Heart left ventricle (tissue), 16 donors: ENCODE measurements around the gene ZNRF2. TPM values are rescaled to one million over a fixed set of nuclear protein-coding genes. Genes with fewer than 3 reads are reported as not detected.

Experiments used
- ATAC-seq, 4 donors: fragments of 200-7000 bp; cut with Tn5 transposase; one replicate each; pipeline ENCODE4 v1.9.1; 2020 to 2022; ENCODE audit warnings: moderate library complexity in 4 of 4, mild to moderate bottlenecking in 3 of 4, moderate number of reproducible peaks in 1 of 4
- DNase-seq, 5 donors: peaks; one replicate each; pipeline ENCODE4 v3.0.0-alpha.2; 2020
- H3K27ac ChIP-seq, 12 donors: fragments of 200-600 bp; sonication (generic) in 4 of 12; one replicate each; pipeline versions ENCODE4 v1.5.0 to v1.8.0; 2016 to 2022; ENCODE audit warnings: mild to moderate bottlenecking in 2 of 12
- H3K27me3 ChIP-seq, 9 donors: fragments of 200-600 bp; sonication (generic) in 2 of 9; one replicate each; pipeline versions ENCODE4 v1.5.1 to v1.8.0; 2016 to 2022; ENCODE audit warnings: mild to moderate bottlenecking in 3 of 9
- H3K36me3 ChIP-seq, 9 donors: fragments of 200-600 bp; sonication (generic) in 2 of 9; one replicate each; pipeline versions ENCODE4 v1.5.0 to v1.8.0; 2018 to 2022; ENCODE audit warnings: mild to moderate bottlenecking in 2 of 9
- H3K4me1 ChIP-seq, 12 donors: fragments of 200-600 bp; sonication (generic) in 4 of 12; one replicate each; pipeline versions ENCODE4 v1.5.0 to v1.8.0; 2016 to 2022; ENCODE audit warnings: mild to moderate bottlenecking in 3 of 12
- H3K4me3 ChIP-seq, 12 donors: fragments of 200-600 bp; sonication (generic) in 4 of 12; one replicate each; pipeline versions ENCODE4 v1.5.0 to v1.8.0; 2017 to 2022; ENCODE audit warnings: mild to moderate bottlenecking in 9 of 12, moderate library complexity in 4 of 12
- H3K9me3 ChIP-seq, 12 donors: fragments of 200-600 bp; sonication (generic) in 4 of 12; one replicate each; pipeline versions ENCODE4 v1.5.0 to v1.8.0; 2016 to 2022; ENCODE audit warnings: mild to moderate bottlenecking in 1 of 12
- CTCF ChIP-seq, 12 donors: fragments of 200-600 bp; sonication (generic) in 4 of 12; IDR thresholded peaks; one replicate each; pipeline versions ENCODE4 v1.5.0 to v1.8.0; 2018 to 2022; ENCODE audit warnings: antibody characterized with exemption in 12 of 12, mild to moderate bottlenecking in 5 of 12
- POLR2A ChIP-seq, 2 donors: fragments of 450-650 bp; IDR thresholded peaks; one replicate each; pipeline ENCODE4 v1.6.1; 2017; ENCODE audit warnings: antibody characterized with exemption in 2 of 2, mild to moderate bottlenecking in 2 of 2, moderate library complexity in 2 of 2
- WGBS, 4 donors: extraction: QIAGEN DNeasy Blood & Tissue Kit in 2 of 4; methylation state at CpG; one replicate each; pipeline versions ENCODE4 v1.1.5 to v1.1.7; 2013 to 2018; 5-methylcytosine and 5-hydroxymethylcytosine counted together
- intact Hi-C, 10 donors: fragments of 100-400 bp; cut with DNase I; formaldehyde crosslinking; loops; one replicate each; pipeline versions ENCODE4 v1.11.1 to v1.14.2; 2022
- polyA plus RNA-seq, 2 donors: library from polyadenylated mRNA; stranded (reverse); fragments of 200-250 nt; gene quantifications; one replicate each; pipeline ENCODE4 v1.2.3, GENCODE V29; 2013
- total RNA-seq, 9 donors: library from RNA; depleted of rRNA in 2 of 9; stranded (reverse); fragments of >200 nt in 2 of 9; fragmentation: NEBNext Ultra II Directional in 3 of 9; extraction: Animal tissue kit (Norgen Biotek cat#: 25700) in 3 of 9; gene quantifications; one replicate each; pipeline versions ENCODE4 v1.1.0 to v1.2.4, GENCODE V29; 2016 to 2023
- donor health status: ischemic (EF 13 %, LVEDD 7.1; RV severe dilation, severe dysfunction).
- donor health status: healthy with polysubstance abuse.
- donor health status: DM: no; HTN: yes; CAD: no.
- donor health status: DM: no; HTN: no; CAD: no.
- donor health status: ischemic (EF 25% LVEDD 6.9; RV normal size, moderate dysfunction).
- donor health status: ischemic (EF 25% LVEDD 5.7; RV mildly dilated, moderate dysfunction).
- donor health status: healthy.
- donor health status: DM: yes; HTN: yes; CAD: no.
- donor health status: ischemic (EF 35%, LVEDD 5.7; RV mildly dilated, moderate dysfunction).
- donor health status: nonischemic (EF 11% LVEDD 7.7; RV severe dilation, severe dysfunction).
- donor health status: DM: yes; HTN: yes; CAD: no.
- donor health status: PGD.
- donor health status: ischemic (EF 29% LVEDD 5.4; RV normal size, mild dysfunction).
- donor health status: nonischemic (EF 23%, LVEDD 6.1; RV moderate dilation, normal function).

The ZNRF2 gene
- total and polyA plus RNA-seq, 11 donors: 2.7 to 15.2 (median 10.4) TPM

DNA sequence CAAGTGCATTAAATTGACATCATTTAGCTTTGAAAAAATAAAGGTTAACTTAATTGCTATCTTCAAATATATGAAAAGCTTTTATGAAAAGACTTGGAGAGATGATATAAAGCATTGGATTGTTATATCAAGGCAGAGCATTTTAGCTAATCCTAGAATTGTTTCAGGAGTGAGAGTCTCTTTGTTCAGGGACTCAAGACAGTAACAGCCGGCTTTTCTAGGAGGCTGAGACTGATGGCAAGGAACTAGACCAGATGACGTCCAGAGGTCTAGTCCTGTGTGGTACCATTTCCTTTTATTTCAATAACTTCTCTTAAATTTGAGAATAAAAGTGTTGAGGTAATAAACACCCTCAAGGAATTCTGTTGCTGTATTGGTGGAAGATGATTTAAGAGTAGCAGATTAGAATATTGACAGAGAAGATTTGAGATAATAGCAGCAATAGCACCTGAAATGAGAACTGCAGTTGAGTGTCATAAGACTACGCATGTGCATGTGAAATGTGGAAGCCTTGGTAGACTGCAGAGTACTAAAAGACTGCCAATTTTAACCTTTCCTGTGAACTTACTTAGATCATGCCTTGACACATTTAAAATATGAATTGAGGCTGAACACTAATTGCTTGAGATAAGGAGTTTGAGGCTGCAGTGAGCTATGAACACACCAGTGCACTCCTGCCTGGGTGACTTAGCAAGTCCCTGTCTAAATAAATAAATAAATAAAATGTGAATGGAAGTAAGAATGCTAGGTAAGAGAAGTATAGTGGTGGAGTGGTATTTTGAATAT, 79.6 kb downstream of the ZNRF2 start:
- peaks cover 0 to 5% (median 0%) of the 10 kb centered on the region in 12 donors for H3K4me1 ChIP-seq
- TF ChIP-seq CTCF (IDR thresholded peaks at IDR 0.05) (no peak), POLR2A (IDR thresholded peaks at IDR 0.05) (no peak)
- peaks cover 0 to 6% (median 0%) of the 10 kb centered on the region in 9 donors for H3K36me3 ChIP-seq
- intact Hi-C loops: no loop called here
- no peak for DNase-seq
- H3K4me3 ChIP-seq: no peak overlapping the region
- H3K9me3 ChIP-seq: no peaks in the 10 kb centered on the region
- no peak overlapping the region for H3K27ac ChIP-seq
- ATAC-seq: no peak
- WGBS, 4 donors: 86 to 92% (median 89%) methylated on average over 3 of the region's 3 CpGs
- no peaks in the 10 kb centered on the region for H3K27me3 ChIP-seq

DNA sequence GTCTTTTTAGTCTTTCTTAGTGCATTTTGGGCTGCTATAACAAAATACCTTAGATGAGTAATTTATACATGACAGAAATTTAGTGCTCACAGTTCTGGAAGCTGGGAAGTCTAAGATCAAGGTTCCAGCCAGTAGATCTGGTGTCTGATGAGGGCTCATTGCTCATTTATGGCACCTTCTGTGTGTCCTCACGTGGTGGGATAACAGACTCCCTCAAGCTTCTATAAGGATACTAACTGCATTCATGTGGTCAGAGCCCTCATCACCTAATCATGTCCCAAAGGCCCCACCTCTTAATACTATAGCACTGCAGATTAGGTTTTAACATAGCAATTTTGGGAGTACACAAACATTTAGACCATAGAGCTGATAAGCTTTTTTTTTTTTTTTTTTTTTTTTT, 80.4 kb downstream of the ZNRF2 start:
- Histone ChIP-seq H3K27me3 (no peaks in the 10 kb centered on the region), H3K27ac (no peak overlapping the region), H3K4me3 (no peak overlapping the region), H3K4me1 (peaks cover 0 to 5% (median 0%) of the 10 kb centered on the region in 12 donors), H3K9me3 (no peaks in the 10 kb centered on the region), H3K36me3 (peaks cover 0 to 6% (median 0%) of the 10 kb centered on the region in 9 donors)
- DNase-seq: no peak
- intact Hi-C loops: no loop called here
- 92 to 100% (median 97%) methylated on average over 1 of the region's 1 CpG for WGBS, 4 donors
- no peak for TF ChIP-seq POLR2A (IDR thresholded peaks at IDR 0.05)
- TF ChIP-seq CTCF (IDR thresholded peaks at IDR 0.05): no peak
- no peak for ATAC-seq

DNA sequence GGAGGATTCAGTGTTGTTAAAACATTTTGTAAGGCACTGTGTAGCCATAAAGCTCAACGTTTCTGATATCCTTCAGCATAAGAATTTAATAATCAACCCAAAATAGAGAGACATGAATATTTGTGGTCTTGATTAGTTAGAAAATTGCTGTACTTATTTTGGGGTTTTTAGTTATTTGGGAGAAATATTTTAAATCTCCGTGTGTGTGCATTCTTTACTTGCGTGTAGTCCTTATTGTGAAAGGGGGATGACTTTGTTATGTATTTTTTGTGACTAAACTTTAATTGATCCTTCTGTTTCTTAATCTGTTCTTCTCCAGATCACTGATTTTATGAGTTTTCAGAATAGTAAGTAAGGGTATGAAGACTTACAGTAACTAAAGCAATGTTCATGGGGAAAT, 81.2 kb downstream of the ZNRF2 start:
- WGBS, 4 donors: 90 to 94% (median 92%) methylated on average over 3 of the region's 3 CpGs
- intact Hi-C loops: no loop called here
- Histone ChIP-seq H3K27me3 (no peaks in the 10 kb centered on the region), H3K4me1 (peaks cover 0 to 5% (median 0%) of the 10 kb centered on the region in 12 donors), H3K9me3 (no peaks in the 10 kb centered on the region), H3K4me3 (no peak overlapping the region), H3K27ac (no peak overlapping the region), H3K36me3 (peaks cover 0 to 6% (median 0%) of the 10 kb centered on the region in 9 donors)
- TF ChIP-seq CTCF (IDR thresholded peaks at IDR 0.05): no peak
- TF ChIP-seq POLR2A (IDR thresholded peaks at IDR 0.05): no peak
- DNase-seq (no peak), ATAC-seq (no peak)

DNA sequence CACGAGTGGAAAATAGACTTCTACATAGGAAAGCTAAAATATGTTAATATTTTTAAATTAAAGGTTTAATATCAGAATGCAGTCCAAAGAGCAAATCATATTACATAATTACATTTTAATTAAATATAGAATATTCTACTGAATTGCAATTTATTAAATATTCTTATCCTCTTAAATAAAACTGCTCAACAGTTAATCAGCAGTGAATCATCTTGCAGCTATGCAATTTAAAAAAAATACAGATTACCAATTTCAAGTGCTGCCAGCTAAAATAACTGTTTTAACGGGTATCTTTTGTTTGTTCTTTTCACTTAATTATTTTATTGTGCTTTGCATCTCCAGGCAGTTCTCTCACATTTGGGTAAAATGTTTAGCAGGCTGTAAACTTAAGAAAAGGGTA, 82.2 kb downstream of the ZNRF2 start:
- H3K36me3 ChIP-seq: peaks cover 0 to 6% (median 0%) of the 10 kb centered on the region in 9 donors
- intact Hi-C loops: no loop called here
- 68 to 75% (median 70%) methylated on average over 2 of the region's 2 CpGs for WGBS, 4 donors

More for the DNA sequence above, 82.2 kb downstream of the ZNRF2 start:
- Histone ChIP-seq H3K4me3 (no peak overlapping the region), H3K27me3 (no peaks in the 10 kb centered on the region), H3K4me1 (peaks cover 0 to 5% (median 0%) of the 10 kb centered on the region in 12 donors), H3K9me3 (no peaks in the 10 kb centered on the region), H3K27ac (no peak overlapping the region)
- ATAC-seq: no peak
- TF ChIP-seq CTCF (IDR thresholded peaks at IDR 0.05) (no peak), POLR2A (IDR thresholded peaks at IDR 0.05) (no peak)
- no peak for DNase-seq
